Bronchial epithelial cell (primary cell): ENCODE data around the gene IL1RN. TPM values are rescaled to one million over a fixed set of nuclear protein-coding genes. Genes with fewer than 3 reads are reported as not detected.

Experiments used
- DNase-seq: peaks from one replicate; pipeline ENCODE4 v3.0.0-alpha.2; 2010; ENCODE audit warnings: low read depth
- FAIRE-seq: peaks from 2 replicates; lab custom pipeline; 2011; peaks lifted over from hg19 to GRCh38; lab: Jason Lieb, UNC
- H3K27me3 ChIP-seq: 2 replicates; pipeline ENCODE4 v1.5.1; 2011; ENCODE audit warnings: low read length; ENCODE audit not compliant: control insufficient read depth, insufficient read depth
- H3K36me3 ChIP-seq: 2 replicates; pipeline ENCODE4 v1.5.1; 2011; ENCODE audit warnings: low read length; ENCODE audit not compliant: control insufficient read depth, insufficient read depth
- H3K4me3 ChIP-seq: 2 replicates; pipeline ENCODE4 v1.5.1; 2011; ENCODE audit warnings: mild to moderate bottlenecking, low read depth, low read length, control low read depth
- total RNA-seq: library from RNA; depleted of rRNA; stranded (reverse); fragments of >200 nt; gene quantifications from 2 replicates; pipeline ENCODE4 v1.2.1, GENCODE V29; 2014
- TF ChIP-seq, protein P1 (sequence below): IDR thresholded peaks from 2 replicates; pipeline ENCODE4 v1.5.1; 2011; ENCODE audit warnings: mild to moderate bottlenecking, moderate library complexity, low read length, control low read depth, inconsistent platforms; ENCODE audit not compliant: insufficient read depth, severe bottlenecking

The IL1RN gene
- total RNA-seq, 1 donor from 2014 or later: 71.9 TPM

DNA sequence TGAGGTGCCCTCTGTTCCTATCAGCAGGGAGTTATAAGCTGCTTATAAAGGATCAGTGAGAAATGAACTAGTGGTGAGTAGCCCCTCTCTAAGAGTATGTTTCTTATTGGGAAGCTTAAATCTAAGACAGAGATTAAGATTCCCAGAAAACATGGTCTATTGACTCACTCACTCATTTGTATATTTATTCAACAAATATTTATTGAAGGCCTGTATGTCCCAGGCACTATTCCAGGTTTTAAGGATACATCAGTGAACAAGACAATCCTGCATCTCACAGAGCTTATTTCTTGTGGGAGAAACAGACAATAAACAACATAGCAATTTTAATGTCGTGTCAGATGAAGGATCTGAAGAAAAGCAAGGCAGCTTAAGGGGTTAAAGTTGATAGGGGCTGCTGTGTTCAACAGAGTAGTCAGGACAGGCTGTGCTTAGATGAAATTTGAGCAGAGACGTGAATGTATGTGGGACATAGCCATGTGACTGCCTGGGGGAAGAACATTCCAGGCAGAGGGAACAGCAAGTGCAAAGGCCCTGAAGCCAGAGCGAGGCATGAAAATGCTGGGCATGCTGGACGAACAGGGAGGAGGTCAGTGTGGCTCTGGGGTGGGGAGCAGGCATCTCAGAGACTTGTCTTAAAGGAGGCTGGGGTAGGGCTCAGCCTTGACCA lies 31.6 kb downstream of the IL1RN start:
- FAIRE-seq (no peak), DNase-seq (peak; percentile 16)
- TF ChIP-seq, protein P1, sequence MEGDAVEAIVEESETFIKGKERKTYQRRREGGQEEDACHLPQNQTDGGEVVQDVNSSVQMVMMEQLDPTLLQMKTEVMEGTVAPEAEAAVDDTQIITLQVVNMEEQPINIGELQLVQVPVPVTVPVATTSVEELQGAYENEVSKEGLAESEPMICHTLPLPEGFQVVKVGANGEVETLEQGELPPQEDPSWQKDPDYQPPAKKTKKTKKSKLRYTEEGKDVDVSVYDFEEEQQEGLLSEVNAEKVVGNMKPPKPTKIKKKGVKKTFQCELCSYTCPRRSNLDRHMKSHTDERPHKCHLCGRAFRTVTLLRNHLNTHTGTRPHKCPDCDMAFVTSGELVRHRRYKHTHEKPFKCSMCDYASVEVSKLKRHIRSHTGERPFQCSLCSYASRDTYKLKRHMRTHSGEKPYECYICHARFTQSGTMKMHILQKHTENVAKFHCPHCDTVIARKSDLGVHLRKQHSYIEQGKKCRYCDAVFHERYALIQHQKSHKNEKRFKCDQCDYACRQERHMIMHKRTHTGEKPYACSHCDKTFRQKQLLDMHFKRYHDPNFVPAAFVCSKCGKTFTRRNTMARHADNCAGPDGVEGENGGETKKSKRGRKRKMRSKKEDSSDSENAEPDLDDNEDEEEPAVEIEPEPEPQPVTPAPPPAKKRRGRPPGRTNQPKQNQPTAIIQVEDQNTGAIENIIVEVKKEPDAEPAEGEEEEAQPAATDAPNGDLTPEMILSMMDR: no peak
- Histone ChIP-seq H3K36me3 (no peaks in the 10 kb centered on the region), H3K27me3 (no peaks in the 10 kb centered on the region), H3K4me3 (no peak overlapping the region)

DNA sequence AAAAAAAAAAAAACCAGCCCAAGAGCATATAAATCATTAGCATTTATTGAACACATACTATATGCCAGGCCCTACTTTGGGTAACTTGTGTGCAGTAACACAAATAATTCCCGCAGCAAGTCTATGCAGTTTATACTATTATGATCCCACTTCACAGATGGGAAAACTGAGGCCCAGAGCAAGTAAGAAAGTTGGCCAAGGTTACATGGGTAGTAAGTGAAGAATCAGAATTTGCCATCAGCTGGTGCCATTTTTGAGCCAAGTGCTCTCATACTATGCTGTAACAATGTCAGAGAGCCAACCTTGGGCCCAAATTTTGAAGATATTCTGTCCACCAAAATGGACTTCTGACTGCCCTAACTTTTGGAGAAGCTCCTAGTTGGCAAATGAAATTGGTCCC lies 32.9 kb downstream of the IL1RN start:
- DNase-seq: no peak
- no peak for FAIRE-seq
- no peaks in the 10 kb centered on the region for H3K27me3 ChIP-seq

DNA sequence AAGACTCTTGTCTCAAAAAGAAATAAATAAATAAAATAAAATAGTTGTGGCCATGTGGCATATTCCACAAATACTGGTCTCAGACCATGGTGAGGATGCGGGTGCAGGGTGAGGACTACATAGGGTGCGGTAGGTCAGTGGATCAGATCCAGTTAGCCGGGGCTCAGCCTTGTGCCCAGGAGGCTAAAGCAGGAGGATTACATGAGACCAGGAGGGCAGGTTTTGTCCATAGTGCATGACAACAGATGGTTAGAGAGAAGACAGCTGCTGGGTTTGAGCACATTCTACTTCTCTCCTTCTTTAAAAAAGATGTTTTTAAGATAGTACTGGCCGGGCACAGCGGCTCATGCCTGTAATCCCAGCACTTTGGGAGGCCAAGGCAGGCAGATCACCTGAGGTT lies 33.6 kb downstream of the IL1RN start:
- TF ChIP-seq, protein P1: no peak
- no peaks in the 10 kb centered on the region for H3K36me3 ChIP-seq
- DNase-seq: no peak
- no peaks in the 10 kb centered on the region for H3K27me3 ChIP-seq
- FAIRE-seq: no peak
- no peak overlapping the region for H3K4me3 ChIP-seq

More for the DNA sequence above, 32.9 kb downstream of the IL1RN start:
- TF ChIP-seq, protein P1: no peak
- no peak overlapping the region for H3K4me3 ChIP-seq
- H3K36me3 ChIP-seq: no peaks in the 10 kb centered on the region

DNA sequence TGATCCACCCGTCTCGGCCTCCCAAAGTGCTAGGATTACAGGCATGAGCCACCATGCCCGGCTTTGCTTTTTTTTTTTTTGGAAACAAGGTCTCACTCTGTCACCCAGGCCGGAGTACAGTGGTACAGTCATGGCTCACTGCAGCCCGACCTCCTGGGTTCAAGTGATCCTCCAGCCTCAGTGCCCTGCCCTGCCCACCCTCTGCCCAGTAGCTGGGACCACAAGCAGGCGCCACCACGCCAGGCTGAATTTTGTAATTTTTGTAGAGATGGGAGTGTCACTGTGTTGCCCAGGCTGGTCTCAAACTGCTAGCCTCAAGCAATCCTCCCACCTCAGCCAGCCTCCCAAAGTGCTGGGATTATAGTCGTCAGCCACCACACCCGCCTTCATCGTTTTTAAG lies 34.8 kb downstream of the IL1RN start:
- TF ChIP-seq, protein P1: no peak
- Histone ChIP-seq H3K4me3 (no peak overlapping the region), H3K36me3 (no peaks in the 10 kb centered on the region), H3K27me3 (no peaks in the 10 kb centered on the region)
- DNase-seq: no peak
- no peak for FAIRE-seq

DNA sequence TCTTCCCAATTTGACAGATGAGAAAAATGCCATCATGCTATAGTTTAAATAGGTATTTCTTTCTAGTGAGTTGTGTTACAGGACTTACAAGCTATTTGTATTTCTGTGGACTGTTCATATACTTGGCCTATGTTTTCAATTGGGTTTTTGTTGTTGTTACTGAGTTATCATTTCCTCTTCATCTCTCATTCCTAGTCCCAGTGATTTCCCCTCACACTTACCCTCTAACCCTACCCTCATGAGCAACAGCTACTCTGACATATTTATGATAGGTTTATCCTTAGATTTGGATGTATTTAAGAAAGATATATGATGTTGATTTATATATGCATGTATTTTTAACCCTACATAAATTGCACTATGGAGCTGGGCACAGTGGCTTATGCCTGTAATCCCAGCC lies 35.5 kb downstream of the IL1RN start:
- H3K36me3 ChIP-seq: peaks cover under 1% of the 10 kb centered on the region
- FAIRE-seq: no peak
- TF ChIP-seq, protein P1: no peak
- no peaks in the 10 kb centered on the region for H3K27me3 ChIP-seq
- no peak for DNase-seq
- no peak overlapping the region for H3K4me3 ChIP-seq
